C4-2B (cell line): ENCODE results near the gene MLYCD.

Experiments
- H3K27ac ChIP-seq: fragments of 450-650 bp; 2 replicates; pipeline ENCODE4 v1.5.1; 2017
- ZFX ChIP-seq: fragments of 450-650 bp; IDR thresholded peaks from 2 replicates; pipeline ENCODE4 v1.6.1; 2017
- TF ChIP-seq, protein P1 (sequence below): fragments of 450-650 bp; conservative IDR thresholded peaks from 2 replicates; pipeline ENCODE4 v1.5.1; 2017; ENCODE audit warnings: mild to moderate bottlenecking

The MLYCD gene

GRCh38 chr16:83966153-83966696, 67.3 kb downstream of the MLYCD start:
- H3K27ac ChIP-seq: no peak overlapping the region
- no peak for TF ChIP-seq ZFX
- TF ChIP-seq, protein P1, sequence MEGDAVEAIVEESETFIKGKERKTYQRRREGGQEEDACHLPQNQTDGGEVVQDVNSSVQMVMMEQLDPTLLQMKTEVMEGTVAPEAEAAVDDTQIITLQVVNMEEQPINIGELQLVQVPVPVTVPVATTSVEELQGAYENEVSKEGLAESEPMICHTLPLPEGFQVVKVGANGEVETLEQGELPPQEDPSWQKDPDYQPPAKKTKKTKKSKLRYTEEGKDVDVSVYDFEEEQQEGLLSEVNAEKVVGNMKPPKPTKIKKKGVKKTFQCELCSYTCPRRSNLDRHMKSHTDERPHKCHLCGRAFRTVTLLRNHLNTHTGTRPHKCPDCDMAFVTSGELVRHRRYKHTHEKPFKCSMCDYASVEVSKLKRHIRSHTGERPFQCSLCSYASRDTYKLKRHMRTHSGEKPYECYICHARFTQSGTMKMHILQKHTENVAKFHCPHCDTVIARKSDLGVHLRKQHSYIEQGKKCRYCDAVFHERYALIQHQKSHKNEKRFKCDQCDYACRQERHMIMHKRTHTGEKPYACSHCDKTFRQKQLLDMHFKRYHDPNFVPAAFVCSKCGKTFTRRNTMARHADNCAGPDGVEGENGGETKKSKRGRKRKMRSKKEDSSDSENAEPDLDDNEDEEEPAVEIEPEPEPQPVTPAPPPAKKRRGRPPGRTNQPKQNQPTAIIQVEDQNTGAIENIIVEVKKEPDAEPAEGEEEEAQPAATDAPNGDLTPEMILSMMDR: no peak

- TF ChIP-seq, protein P1: no peak
- TF ChIP-seq ZFX: no peak
- H3K27ac ChIP-seq: no peak overlapping the region
These were observed 68.2 kb downstream of the MLYCD start for GRCh38 chr16:83967091-83967490.

DNA sequence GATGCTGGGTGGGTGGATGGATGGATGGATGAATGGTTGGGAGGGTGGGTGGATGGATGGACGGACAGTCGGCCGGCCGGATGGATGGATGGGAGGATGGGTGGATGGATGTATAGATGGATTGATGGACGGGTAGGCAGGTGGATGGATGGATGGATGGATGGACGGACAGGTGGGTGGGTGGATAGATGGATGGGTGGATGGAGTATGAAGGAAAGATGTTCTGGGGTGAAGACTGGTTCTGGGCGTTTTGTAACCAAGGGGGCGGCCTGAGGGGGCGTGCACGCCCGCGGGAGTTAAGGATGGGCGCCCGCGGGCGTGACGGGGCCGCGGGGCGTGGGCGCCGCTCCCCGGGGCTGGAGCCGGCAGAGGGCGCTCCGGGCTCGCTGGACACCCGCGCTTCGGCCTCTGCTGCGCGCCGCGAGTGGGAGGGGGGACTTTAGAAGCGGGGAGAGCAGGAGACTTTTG, 69.0 kb downstream of the MLYCD start, which contains the start of gene NECAB2:
Gene NECAB2 (plus strand): TSS at position 407 of the 468 bp plus-strand sequence. CDS start 405 bp downstream, outside the sequence.
- no peak for TF ChIP-seq ZFX
- TF ChIP-seq, protein P1: peak; percentile 84
- no peak within 1 kb of the TSS for H3K27ac ChIP-seq

GRCh38 chr16:83968306-83968851, 69.5 kb downstream of the MLYCD start:
- no peak overlapping the region for H3K27ac ChIP-seq
- TF ChIP-seq ZFX: no peak
- TF ChIP-seq, protein P1: no peak; the same call in 1 of the 2 replicates

DNA sequence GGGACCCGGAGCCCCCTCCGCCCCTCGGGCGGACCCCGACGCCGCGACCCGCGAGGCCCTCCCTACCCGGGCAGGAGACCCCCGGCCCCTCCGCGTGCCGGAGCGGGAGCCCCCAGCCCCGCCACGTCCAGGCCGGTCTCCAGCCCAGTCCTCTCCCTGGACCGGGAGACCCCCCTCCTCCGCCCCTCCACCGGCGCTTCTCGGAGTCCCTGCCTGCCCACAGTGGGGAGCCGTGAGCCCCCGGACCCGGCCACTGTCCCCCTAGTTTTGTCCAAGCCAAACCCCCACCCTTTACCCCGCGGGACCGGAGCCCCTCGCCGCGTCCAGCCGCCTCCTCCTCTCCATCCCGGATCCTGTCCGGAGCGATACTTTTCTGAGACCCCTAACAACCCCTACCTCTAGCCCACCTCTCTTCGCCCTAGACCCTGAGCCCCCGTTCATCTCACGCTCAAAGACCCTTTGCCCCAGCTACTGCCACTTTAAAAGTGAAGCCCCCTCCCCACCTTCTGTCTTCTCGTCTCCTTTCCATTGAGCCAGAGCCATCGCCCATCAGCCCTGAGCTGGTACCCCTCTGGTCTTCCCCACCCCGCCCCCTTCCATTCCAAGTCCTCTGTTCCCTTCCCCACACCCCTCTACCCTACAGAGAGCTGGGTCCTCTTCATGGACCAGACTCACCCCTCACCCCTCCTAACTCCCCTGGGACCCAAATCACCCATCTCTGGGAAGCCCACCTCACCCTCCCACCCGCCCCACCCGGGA, 70.2 kb downstream of the MLYCD start:
- TF ChIP-seq, protein P1: no peak
- no peak for TF ChIP-seq ZFX
- no peak overlapping the region for H3K27ac ChIP-seq

DNA sequence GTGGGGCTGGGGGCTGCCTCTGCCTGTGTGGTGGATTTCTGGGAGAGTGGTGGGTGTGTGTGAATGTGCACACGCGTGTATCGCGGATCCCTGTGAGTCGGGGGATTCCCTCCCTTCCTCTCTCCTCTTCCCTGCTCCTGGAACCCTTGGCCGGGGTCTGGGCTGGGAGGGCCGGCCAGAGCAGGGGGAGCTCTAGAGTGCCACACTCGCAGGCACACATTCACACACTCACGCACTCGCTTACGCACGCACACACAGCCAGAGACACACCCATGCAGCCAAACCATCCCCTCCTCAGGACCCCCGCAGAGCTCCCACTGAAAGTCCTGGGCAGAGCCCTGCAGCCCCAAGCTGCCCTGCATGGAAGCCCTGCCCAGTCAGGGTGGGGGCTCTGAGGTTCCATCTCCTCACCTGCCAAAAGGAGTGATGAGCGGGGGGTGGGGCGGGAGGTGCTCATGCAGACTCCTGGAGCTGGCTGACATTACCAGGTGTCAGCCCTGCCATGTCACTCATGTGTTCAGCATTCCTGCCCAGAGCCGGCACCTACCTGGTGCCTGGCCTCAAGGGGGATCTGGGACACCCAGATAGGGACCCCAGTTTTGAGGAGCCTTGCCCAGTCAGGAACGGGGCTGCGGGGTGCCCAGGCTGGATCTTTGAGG, 71.0 kb downstream of the MLYCD start:
- no peak overlapping the region for H3K27ac ChIP-seq
- TF ChIP-seq, protein P1: no peak
- TF ChIP-seq ZFX: no peak
